RWPE2 (cell line): ENCODE data around the gene ATP7A.

ENCODE experiments used
- ATAC-seq: fragments of 200-7000 bp; cut with Tn5 transposase; 3 replicates; pipeline ENCODE4 v1.9.1; 2021; ENCODE audit warnings: low read depth
- DNase-seq: peaks from one replicate; pipeline ENCODE4 v3.0.0-alpha.2; 2020; ENCODE audit warnings: low spot score
- H3K27ac ChIP-seq: fragments of 450-650 bp; 2 replicates; pipeline ENCODE4 v1.5.1; 2017; ENCODE audit warnings: mild to moderate bottlenecking; ENCODE audit not compliant: poor library complexity, severe bottlenecking
- H3K27me3 ChIP-seq: fragments of 250-450 bp; sonication (Bioruptor Pico); 2 replicates; pipeline ENCODE4 v1.5.1; 2021; ENCODE audit warnings: mild to moderate bottlenecking, moderate library complexity; ENCODE audit not compliant: insufficient read depth, poor library complexity, severe bottlenecking
- H3K36me3 ChIP-seq: fragments of 250-450 bp; sonication (Bioruptor Pico); 2 replicates; pipeline ENCODE4 v1.5.1; 2020; ENCODE audit warnings: low read depth, mild to moderate bottlenecking, moderate library complexity
- H3K4me1 ChIP-seq: fragments of 250-450 bp; sonication (Bioruptor Pico); 2 replicates; pipeline ENCODE4 v1.5.1; 2021; ENCODE audit warnings: mild to moderate bottlenecking, moderate library complexity; ENCODE audit not compliant: insufficient read depth, poor library complexity, severe bottlenecking
- H3K4me3 ChIP-seq: fragments of 250-450 bp; sonication (Bioruptor Pico); 2 replicates; pipeline ENCODE4 v1.5.1; 2021; ENCODE audit warnings: mild to moderate bottlenecking, moderate library complexity; ENCODE audit not compliant: severe bottlenecking
- H3K9me3 ChIP-seq: fragments of 250-450 bp; sonication (Bioruptor Pico); 2 replicates; pipeline ENCODE4 v1.5.1; 2021; ENCODE audit warnings: mild to moderate bottlenecking, moderate library complexity; ENCODE audit not compliant: severe bottlenecking
- CTCF ChIP-seq: fragments of 450-650 bp; IDR thresholded peaks from one replicate; pipeline ENCODE4 v1.5.1; 2017; ENCODE audit warnings: mild to moderate bottlenecking, moderate library complexity; ENCODE audit not compliant: poor library complexity, severe bottlenecking

The ATP7A gene

GRCh38 chrX:77977095-77977494, 66.6 kb downstream of the ATP7A start:
- no peak for TF ChIP-seq CTCF
- Histone ChIP-seq H3K4me1 (no peaks in the 10 kb centered on the region), H3K4me3 (no peak overlapping the region), H3K27me3 (no peaks in the 10 kb centered on the region), H3K27ac (no peak overlapping the region), H3K9me3 (no peaks in the 10 kb centered on the region), H3K36me3 (no peaks in the 10 kb centered on the region)
- DNase-seq (no peak), ATAC-seq (no peak)

- TF ChIP-seq CTCF = no peak
- no peaks in the 10 kb centered on the region for H3K36me3 ChIP-seq
- DNase-seq = no peak
- no peak overlapping the region for H3K27ac ChIP-seq
- H3K27me3 ChIP-seq = no peaks in the 10 kb centered on the region
- no peak overlapping the region for H3K4me3 ChIP-seq
- no peak for ATAC-seq
- no peaks in the 10 kb centered on the region for H3K4me1 ChIP-seq
- H3K9me3 ChIP-seq = no peaks in the 10 kb centered on the region
These were observed 67.0 kb downstream of the ATP7A start for GRCh38 chrX:77977518-77977917.

GRCh38 chrX:77979870-77980269, 69.4 kb downstream of the ATP7A start:
- H3K4me1 ChIP-seq = no peaks in the 10 kb centered on the region
- no peaks in the 10 kb centered on the region for H3K27me3 ChIP-seq
- no peak for DNase-seq
- TF ChIP-seq CTCF = no peak
- no peaks in the 10 kb centered on the region for H3K36me3 ChIP-seq
- no peaks in the 10 kb centered on the region for H3K9me3 ChIP-seq
- no peak for ATAC-seq
- H3K27ac ChIP-seq = no peak overlapping the region
- no peak overlapping the region for H3K4me3 ChIP-seq

- ATAC-seq (no peak), DNase-seq (no peak)
- Histone ChIP-seq H3K4me1 (no peaks in the 10 kb centered on the region), H3K27ac (no peak overlapping the region), H3K4me3 (no peak overlapping the region), H3K9me3 (no peaks in the 10 kb centered on the region), H3K27me3 (no peaks in the 10 kb centered on the region), H3K36me3 (no peaks in the 10 kb centered on the region)
- TF ChIP-seq CTCF = no peak
These were observed 101.4 kb downstream of the ATP7A start for GRCh38 chrX:78011846-78012245.

- H3K4me1 ChIP-seq = no peaks in the 10 kb centered on the region
- DNase-seq (no peak), ATAC-seq (no peak)
- no peak overlapping the region for H3K4me3 ChIP-seq
- H3K27me3 ChIP-seq = no peaks in the 10 kb centered on the region
- H3K9me3 ChIP-seq = no peaks in the 10 kb centered on the region
- no peak overlapping the region for H3K27ac ChIP-seq
- no peaks in the 10 kb centered on the region for H3K36me3 ChIP-seq
- no peak for TF ChIP-seq CTCF
These were observed 109.3 kb downstream of the ATP7A start for GRCh38 chrX:78019586-78020483.
